HTR-8/SVneo (cell line): ENCODE results near the gene SEMA5A.

Experiments used
- DNase-seq: peaks from one replicate; pipeline ENCODE4 v3.0.0; 2011; ENCODE audit warnings: low spot score, mixed read lengths; ENCODE audit not compliant: insufficient read length
- FAIRE-seq: peaks from 2 replicates; lab custom pipeline; 2011; peaks lifted over from hg19 to GRCh38; lab: Jason Lieb, UNC

The SEMA5A gene

GRCh38 chr5:9313751-9314150, 232.1 kb downstream of the SEMA5A start:
- DNase-seq (no peak), FAIRE-seq (peak; percentile 26)

- DNase-seq: no peak
- no peak for FAIRE-seq
These were observed 238.7 kb downstream of the SEMA5A start for GRCh38 chr5:9307150-9307549.

- peak; percentile 63 for FAIRE-seq
- DNase-seq: no peak
These were observed 243.7 kb downstream of the SEMA5A start for GRCh38 chr5:9302218-9302617.

DNA sequence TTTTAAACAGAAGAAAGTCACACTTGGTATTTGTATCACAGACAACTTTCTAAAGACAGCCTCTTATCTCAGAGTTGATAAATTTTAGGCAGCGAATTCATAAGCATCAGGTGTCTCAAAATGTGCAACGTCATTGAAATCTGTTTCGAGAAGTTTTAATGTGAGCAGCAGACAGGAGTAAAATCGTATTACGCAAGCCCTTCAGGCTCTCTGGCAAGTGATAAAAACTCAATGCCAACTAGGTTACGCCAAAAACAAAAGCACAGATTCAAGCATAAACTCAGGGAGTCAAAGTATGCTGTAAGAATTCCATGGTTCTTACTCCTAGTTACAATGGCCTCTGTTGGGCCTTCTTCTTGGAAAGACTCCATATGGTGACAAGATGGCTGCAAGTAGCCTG, 244.7 kb downstream of the SEMA5A start:
- FAIRE-seq: no peak
- DNase-seq: no peak

DNA sequence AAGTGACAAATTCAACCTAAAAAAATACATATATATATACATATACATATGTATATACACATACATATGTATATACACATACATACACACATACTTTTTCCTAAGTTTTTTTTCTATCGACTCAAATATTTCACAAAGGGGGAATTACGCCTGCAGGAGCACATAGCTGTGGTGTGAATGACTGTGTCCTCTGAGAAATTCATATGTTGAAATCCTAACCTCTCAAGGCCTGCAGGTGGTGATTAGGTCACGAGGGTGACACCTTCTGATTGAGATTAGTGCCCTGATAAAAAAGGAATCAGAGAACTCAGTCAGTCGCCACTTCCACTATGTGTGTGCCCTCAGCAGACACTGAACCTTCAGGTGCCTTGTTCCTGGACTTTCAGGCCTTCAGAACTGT, 248.7 kb downstream of the SEMA5A start:
- FAIRE-seq (no peak), DNase-seq (no peak)

DNA sequence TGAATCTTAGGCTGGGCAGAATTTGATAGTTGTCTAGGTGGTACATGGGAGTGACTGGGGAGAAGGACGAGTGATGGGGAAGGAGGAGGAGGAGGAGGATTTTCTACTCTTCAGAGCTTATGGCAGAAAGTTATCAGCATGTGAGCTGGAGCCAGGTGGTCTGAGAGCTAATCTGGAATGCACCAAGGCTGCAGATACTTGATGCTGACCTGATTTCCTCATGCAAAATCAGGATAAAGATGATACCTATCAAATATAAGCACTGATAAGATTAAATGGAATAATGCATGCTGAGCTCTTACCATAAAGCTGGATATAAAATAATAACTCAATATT, 250.4 kb downstream of the SEMA5A start:
- FAIRE-seq: no peak
- DNase-seq: no peak

- no peak for DNase-seq
These were observed 250.9 kb downstream of the SEMA5A start for GRCh38 chr5:9294793-9295465.

DNA sequence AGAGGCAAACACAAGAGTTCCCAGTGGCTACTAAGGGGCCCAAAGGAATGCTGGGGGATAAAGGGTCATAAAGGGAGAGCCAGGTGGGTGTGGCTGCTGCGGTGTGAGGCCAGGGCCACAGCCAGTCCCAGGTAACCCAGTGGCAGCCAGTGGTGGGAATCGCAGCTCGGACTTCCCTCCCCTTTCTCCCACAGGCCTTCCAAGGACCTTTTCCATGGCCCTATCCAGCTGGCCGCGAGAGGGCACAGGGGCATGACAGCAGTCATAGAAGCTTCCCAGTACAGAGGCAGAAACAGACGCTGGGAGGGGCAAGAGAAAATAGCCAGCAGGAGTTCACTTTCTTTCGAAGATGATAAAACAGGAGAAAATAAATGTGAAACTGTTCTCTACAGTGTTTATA, 257.6 kb downstream of the SEMA5A start:
- DNase-seq (no peak), FAIRE-seq (no peak)

More at GRCh38 chr5:9294793-9295465, 250.9 kb downstream of the SEMA5A start:
- FAIRE-seq: no peak

GRCh38 chr5:9284781-9285307, 261.0 kb downstream of the SEMA5A start:
- DNase-seq (no peak), FAIRE-seq (no peak)

DNA sequence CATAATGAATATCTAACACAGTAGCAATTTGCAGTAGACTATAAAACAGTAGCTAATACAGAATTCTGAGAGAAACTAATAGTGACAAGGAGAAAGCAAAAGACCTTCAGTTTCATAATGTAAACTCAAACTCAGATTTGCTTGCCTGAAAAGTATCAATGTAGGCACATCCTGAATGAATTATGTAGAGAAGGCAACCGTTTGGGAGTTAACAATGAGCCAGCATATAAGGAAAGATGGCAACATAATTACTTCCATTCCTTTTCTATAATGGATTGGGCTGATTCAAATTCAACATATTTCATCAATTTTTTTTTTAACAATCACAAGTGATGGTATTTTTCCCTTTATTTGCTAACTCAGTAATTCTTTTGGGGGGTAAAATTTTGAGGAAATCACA, 261.6 kb downstream of the SEMA5A start:
- DNase-seq: no peak
- FAIRE-seq: no peak

DNA sequence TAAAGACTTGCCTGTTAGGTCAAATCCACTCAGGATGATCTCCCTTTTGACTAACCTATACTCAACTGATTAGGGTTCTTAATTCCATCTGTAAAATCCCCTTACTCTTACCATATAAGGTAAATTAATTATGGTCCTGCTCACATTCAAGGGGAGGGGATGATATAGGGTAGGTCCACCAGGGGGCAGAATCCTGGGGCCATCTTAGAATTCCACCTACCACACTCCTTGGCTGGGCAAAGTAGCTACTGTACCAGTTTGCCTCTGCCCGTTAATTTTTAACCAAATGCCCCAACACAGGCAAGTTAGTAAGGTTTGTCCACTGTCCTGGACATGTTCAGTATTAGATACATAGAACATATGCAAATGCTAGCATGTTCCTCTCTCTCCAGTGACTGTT, 262.4 kb downstream of the SEMA5A start:
- peak; percentile 69 for FAIRE-seq
- DNase-seq: no peak

- no peak for DNase-seq
- peak; percentile 4 for FAIRE-seq
These were observed 262.9 kb downstream of the SEMA5A start for GRCh38 chr5:9283021-9283420.

DNA sequence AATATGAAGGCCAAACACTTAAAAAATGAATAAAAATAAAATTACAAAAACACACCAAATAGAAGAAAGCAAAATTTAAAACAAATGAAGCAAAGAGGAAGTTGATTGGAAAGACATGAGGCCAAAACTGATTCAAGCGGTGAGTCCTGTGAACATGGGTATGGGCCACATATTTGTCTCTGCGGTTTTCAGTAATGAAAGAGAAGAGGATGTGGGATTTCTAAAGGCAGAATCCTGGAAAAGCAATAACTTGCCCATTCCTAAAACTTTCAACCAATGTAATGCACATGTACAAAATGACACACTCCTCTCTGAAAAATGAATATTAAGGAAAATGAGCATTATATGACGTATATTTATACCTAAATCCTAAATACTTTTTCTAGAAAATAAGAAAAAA, 263.7 kb downstream of the SEMA5A start:
- DNase-seq (no peak), FAIRE-seq (no peak)

DNA sequence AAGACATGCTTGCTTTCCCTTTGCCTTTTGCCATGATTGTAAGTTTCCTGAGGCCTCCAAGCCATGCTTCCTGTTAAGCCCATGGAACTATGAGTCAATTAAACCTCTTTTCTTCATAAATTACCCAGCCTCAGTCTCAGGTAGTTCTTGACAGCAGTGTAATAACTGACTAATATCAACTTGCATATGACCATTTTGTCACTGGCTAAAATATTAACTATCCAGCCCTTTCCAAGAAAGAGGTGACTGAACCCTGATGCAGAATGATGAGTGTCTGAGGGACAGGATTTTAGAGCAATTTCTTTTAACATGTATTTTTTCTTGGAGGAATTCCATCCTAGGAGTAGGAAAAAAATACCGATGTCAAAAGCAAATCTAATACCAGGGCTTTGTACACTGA, 266.1 kb downstream of the SEMA5A start:
- DNase-seq: no peak
- no peak for FAIRE-seq

DNA sequence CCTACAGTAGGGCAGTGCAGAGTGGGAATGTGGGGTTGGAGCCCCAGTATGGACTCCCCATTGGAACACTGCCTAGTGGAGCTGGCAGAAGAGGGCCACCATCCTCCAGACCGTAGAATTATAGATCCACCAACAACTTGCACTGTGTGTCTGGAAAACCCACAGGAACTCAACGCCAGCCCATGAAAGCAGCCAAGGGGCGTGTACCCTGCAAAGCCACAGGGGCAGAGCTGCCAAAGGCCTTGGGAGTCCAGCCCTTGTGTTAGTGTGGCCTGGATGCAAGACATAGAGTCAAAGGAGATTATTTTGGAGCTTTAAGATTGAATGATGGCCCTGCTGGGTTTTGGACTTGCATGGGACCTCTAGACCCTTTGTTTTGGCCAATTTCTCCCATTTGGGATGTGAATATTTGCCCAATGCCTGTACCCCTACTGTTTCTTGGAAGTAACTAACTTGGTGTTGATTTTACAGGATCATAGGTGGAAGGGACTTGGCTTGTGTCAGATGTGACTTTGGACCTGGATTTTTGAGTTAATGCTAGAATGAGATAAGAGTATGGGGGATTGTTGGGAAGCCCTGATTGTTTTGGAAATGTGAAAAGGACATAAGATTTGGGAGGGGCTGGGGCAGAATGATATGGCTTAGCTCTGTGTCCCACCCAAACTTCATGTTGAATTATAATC, 266.8 kb downstream of the SEMA5A start:
- DNase-seq (no peak), FAIRE-seq (no peak)

DNA sequence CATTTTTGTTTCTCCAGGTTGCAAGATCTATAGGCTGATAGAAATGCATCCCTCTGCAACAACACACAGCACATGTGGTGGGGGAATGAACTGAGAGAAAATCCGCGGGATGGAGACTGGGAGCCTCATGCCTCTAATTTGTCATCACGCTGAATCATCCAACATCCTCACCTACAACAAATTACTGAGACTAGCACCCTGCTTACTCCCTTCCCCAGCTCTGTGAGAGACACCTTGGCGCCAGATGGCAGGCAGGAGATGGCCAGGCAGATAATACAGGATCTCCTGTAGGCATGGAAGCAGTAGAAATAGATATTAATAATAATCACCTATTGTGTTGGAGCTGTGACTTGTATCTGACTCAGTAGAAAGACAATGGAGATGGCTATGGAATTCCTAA, 276.9 kb downstream of the SEMA5A start:
- FAIRE-seq: peak; percentile 90
- no peak for DNase-seq

GRCh38 chr5:9268226-9268625, 277.6 kb downstream of the SEMA5A start:
- DNase-seq (no peak), FAIRE-seq (no peak)

DNA sequence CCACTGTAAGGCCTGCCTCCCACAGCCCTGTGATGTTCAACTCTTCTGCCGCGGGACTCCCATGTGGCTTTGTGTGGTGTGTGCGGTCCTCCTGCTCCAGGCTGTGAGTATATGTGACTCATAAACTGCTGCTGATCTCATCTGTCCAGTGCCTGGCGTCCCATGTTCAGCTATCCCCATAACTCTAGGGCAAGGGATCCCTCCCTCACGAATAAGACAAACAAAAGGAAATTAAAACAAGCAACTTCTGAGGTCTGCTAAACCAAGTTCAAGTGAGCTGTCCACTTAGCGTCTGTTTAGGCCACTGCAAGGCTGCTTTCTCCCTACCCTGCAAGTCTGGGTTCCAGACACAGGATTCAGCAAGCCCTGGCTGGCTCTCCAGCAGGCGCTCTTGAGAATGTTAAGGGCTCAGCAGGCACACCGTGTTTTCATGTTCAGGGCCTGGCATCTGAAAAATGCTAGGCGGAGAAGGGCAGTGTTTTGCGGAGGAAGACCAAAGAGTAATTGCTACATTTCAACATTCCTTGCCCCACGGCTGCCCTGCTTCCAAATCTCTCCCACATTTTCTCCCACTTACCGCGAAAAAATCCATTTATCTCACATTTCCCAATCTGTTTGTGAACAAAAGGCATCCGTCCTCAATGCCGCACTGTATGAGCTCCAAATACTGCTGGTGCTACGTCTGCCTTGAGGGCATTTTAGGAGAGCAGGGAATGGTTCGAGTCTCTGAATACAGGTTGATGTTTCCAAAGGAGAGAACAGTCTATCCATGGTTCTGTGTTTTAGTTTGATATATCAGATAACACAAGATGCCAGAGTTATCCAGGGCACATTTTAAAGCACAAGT, 280.2 kb downstream of the SEMA5A start:
- FAIRE-seq: peak; percentile 97
- peak; percentile 81 for DNase-seq

DNA sequence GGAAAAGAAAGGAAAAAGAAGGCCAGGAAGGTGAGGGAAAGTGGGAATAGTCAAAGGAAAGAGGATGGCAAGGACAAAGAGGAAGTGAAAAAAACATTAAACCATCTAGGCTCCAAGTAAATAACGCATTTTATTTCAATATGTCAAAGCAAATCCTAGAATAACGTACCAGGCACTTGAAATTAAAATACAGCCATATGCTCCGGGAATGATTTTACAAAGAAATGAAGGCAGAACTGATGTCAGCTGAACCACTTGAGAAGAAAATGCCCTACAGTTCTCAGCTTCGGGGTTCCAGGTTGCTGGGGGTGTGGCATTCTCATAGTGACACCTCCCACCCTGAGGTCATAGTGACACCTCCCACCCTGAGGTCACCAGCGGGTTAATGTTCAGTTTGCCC, 281.6 kb downstream of the SEMA5A start:
- DNase-seq: no peak
- FAIRE-seq: peak; percentile 77

DNA sequence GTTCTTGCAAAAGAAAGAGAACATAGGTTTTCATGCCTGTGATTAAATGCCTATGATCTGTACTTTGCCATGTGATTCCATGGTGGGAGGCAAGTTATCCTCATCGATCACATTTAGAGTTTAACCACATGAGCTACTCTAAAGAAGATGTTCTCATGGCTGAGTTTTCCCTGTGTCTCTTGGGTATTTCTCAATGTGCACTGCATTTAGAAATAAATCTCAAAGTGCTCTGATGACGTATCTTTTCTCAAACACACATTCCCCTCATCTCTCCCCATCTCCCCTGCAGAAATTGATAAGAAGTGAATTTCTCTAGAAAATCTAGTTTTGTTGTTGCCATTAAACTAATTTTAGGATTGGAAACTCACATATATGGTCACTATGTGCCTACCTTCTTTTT, 282.2 kb downstream of the SEMA5A start:
- FAIRE-seq (no peak), DNase-seq (no peak)

DNA sequence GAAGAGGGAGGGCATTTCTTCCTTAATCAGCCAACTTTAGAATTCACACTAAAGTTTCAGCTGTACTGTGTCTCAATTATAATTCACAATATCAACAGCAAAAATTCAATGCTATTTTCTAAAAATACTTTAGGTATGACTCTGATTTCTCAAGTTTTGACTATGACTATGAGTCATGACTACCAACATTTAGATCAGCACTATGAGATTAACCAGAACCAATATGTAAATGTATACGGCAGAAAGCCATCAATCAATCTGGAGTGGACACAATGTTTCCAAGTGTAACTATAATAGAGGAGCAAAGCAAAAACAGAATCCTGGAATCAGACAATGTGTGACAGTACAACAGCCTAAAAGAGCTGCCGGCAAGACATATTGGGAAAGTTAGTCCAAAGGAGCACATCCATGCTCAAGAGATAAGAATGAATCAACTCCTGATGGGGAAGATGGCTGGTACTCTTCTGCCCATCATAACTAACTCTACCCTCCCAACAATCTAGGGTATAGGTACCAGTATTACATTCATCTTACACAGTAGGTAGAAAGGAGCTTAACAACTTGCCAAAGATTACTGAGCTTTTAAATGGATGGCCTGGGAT, 294.4 kb downstream of the SEMA5A start:
- peak; percentile 30 for DNase-seq
- peak; percentile 95 for FAIRE-seq
